Activated CD8-positive, alpha-beta memory T cell treated with anti-CD3 and anti-CD28 coated beads for 48 hours (primary cell): ENCODE data around the gene SEMA3F.
A peak's percentile ranks its signal among the peaks of the same experiment; 100 is the strongest.

Source experiments
- DNase-seq, 3 experiments: peaks; one replicate each; pipeline ENCODE4 v3.0.0-alpha.2; 2020; ENCODE audit warnings: low read depth in 2 of 3, low spot score in 2 of 3

Gene SEMA3F

GRCh38 chr3:50170689-50171088 lies 15.6 kb downstream of the SEMA3F start:
- DNase-seq = no peak

- no peak for DNase-seq
Observed at GRCh38 chr3:50171540-50172301, 16.6 kb downstream of the SEMA3F start.

- no peak for DNase-seq
Observed at GRCh38 chr3:50172626-50173220, 17.6 kb downstream of the SEMA3F start.

GRCh38 chr3:50173685-50174516 lies 18.8 kb downstream of the SEMA3F start:
- DNase-seq = no peak

- DNase-seq = no peak
Observed at GRCh38 chr3:50174517-50174895, 19.4 kb downstream of the SEMA3F start.

GRCh38 chr3:50174947-50175524 lies 19.9 kb downstream of the SEMA3F start:
- no peak for DNase-seq

GRCh38 chr3:50177346-50177745 lies 22.2 kb downstream of the SEMA3F start:
- no peak for DNase-seq

- no peak for DNase-seq
Observed at GRCh38 chr3:50179710-50180109, 24.6 kb downstream of the SEMA3F start.

GRCh38 chr3:50181985-50182384 lies 26.9 kb downstream of the SEMA3F start:
- DNase-seq = no peak

- DNase-seq = no peak
Observed at GRCh38 chr3:50182533-50183099, 27.5 kb downstream of the SEMA3F start.

GRCh38 chr3:50183755-50184154 lies 28.6 kb downstream of the SEMA3F start:
- DNase-seq = no peak

GRCh38 chr3:50184242-50184978 lies 29.3 kb downstream of the SEMA3F start:
- no peak for DNase-seq

- no peak for DNase-seq
Observed at GRCh38 chr3:50185230-50185629, 30.1 kb downstream of the SEMA3F start.

GRCh38 chr3:50186096-50186495 lies 31.0 kb downstream of the SEMA3F start:
- no peak for DNase-seq

GRCh38 chr3:50187750-50188149 lies 32.6 kb downstream of the SEMA3F start:
- no peak for DNase-seq

- DNase-seq = no peak
Observed at GRCh38 chr3:50189274-50189673, 34.1 kb downstream of the SEMA3F start.

- DNase-seq = no peak
Observed at GRCh38 chr3:50189989-50190388, 34.9 kb downstream of the SEMA3F start.

- DNase-seq = no peak
Observed at GRCh38 chr3:50190936-50191660, 36.0 kb downstream of the SEMA3F start, which contains the start of gene GNAT1. TSS of gene GNAT1 (plus strand) at chr3:50191610. CDS start at chr3:50191726, 116 bp downstream.

GRCh38 chr3:50192124-50192523 lies 37.0 kb downstream of the SEMA3F start:
- DNase-seq = no peak

GRCh38 chr3:50192689-50193141 lies 37.6 kb downstream of the SEMA3F start:
- peak; percentile 52 to 94 (median 84) for DNase-seq
